ENCODE measurements around the gene MAPK1. TPM values are rescaled to one million over a fixed set of nuclear protein-coding genes. Genes with fewer than 3 reads are reported as not detected.
"Not testable (repeated sequence)": the region's sequence is repeated elsewhere in the genome, so short reads cannot be mapped to it uniquely, and the experiment has no call there.

The MAPK1 gene
- total and polyA plus RNA-seq, 11 donors: 8.0 to 140 (median 105) TPM

GRCh38 chr22:21856197-21856596 is 11.2 kb downstream of the MAPK1 start:
- 64 to 77% (median 65%) methylated on average over 10 of the region's 10 CpGs for WGBS, 4 donors
- H3K9me3 ChIP-seq: no peaks in the 10 kb centered on the region
- no peak for TF ChIP-seq CTCF (IDR thresholded peaks at IDR 0.05)
- no peak for TF ChIP-seq POLR2A (IDR thresholded peaks at IDR 0.05)
- DNase-seq (peak in 1 of 5 donors; percentile 32), ATAC-seq (peak in 3 of 4 donors; percentile 30 to 62 (median 47))
- H3K4me1 ChIP-seq: peaks cover 0 to 95% (median 65%) of the 10 kb centered on the region in 12 donors
- peaks cover 0 to 8% (median 0%) of the 10 kb centered on the region in 9 donors for H3K36me3 ChIP-seq
- no peak overlapping the region for H3K4me3 ChIP-seq
- H3K27ac ChIP-seq: peak overlapping the region in 4 of 12 donors; percentile 12 to 35 (median 20)
- intact Hi-C loops (cut with DNase I): loop anchor here in 1 of 10 donors (10.0 kb wide), 1 partner anchor 51 kb away; no protein-coding TSS in a partner anchor
- H3K27me3 ChIP-seq: no peaks in the 10 kb centered on the region

GRCh38 chr22:21855676-21856075 is 11.8 kb downstream of the MAPK1 start:
- intact Hi-C loops (cut with DNase I): loop anchor here in 1 of 10 donors (10.0 kb wide), 1 partner anchor 51 kb away; no protein-coding TSS in a partner anchor
- WGBS, 4 donors: 57 to 69% (median 62%) methylated on average over 6 of the region's 6 CpGs
- Histone ChIP-seq H3K4me1 (peaks cover 0 to 91% (median 60%) of the 10 kb centered on the region in 12 donors), H3K36me3 (peaks cover 0 to 8% (median 0%) of the 10 kb centered on the region in 9 donors), H3K27me3 (no peaks in the 10 kb centered on the region), H3K4me3 (no peak overlapping the region), H3K9me3 (no peaks in the 10 kb centered on the region), H3K27ac (peak overlapping the region in 4 of 12 donors; percentile 12 to 35 (median 20))
- DNase-seq (no peak), ATAC-seq (no peak)
- no peak for TF ChIP-seq POLR2A (IDR thresholded peaks at IDR 0.05)
- no peak for TF ChIP-seq CTCF (IDR thresholded peaks at IDR 0.05)

- no peaks in the 10 kb centered on the region for H3K9me3 ChIP-seq
- H3K27me3 ChIP-seq: no peaks in the 10 kb centered on the region
- H3K36me3 ChIP-seq: peaks cover 0 to 8% (median 0%) of the 10 kb centered on the region in 9 donors
- TF ChIP-seq CTCF (IDR thresholded peaks at IDR 0.05) (no peak), POLR2A (IDR thresholded peaks at IDR 0.05) (no peak)
- DNase-seq (no peak), ATAC-seq (no peak)
- intact Hi-C loops (cut with DNase I): loop anchor here in 1 of 10 donors (10.0 kb wide), 1 partner anchor 46 kb away; no protein-coding TSS in a partner anchor
- peak overlapping the region in 2 of 12 donors; percentile 55 to 62 for H3K27ac ChIP-seq
- peaks cover 0 to 78% (median 47%) of the 10 kb centered on the region in 12 donors for H3K4me1 ChIP-seq
- H3K4me3 ChIP-seq: no peak overlapping the region
Measured at GRCh38 chr22:21850660-21851059, 16.8 kb downstream of the MAPK1 start.

GRCh38 chr22:21849489-21849888 is 18.0 kb downstream of the MAPK1 start:
- Histone ChIP-seq H3K4me3 (no peak overlapping the region), H3K36me3 (peaks cover 0 to 8% (median 0%) of the 10 kb centered on the region in 9 donors), H3K27ac (peak overlapping the region in 11 of 12 donors; percentile 6 to 86 (median 62)), H3K27me3 (no peaks in the 10 kb centered on the region), H3K4me1 (peaks cover 0 to 78% (median 40%) of the 10 kb centered on the region in 12 donors), H3K9me3 (no peaks in the 10 kb centered on the region)
- DNase-seq (no peak), ATAC-seq (peak; percentile 79 to 91 (median 86))
- TF ChIP-seq POLR2A (IDR thresholded peaks at IDR 0.05): no peak
- TF ChIP-seq CTCF (IDR thresholded peaks at IDR 0.05): no peak
- intact Hi-C loops (cut with DNase I): no loop called here
- 7 to 30% (median 25%) methylated on average over 1 of the region's 1 CpG for WGBS, 4 donors

GRCh38 chr22:21848057-21848456 is 19.4 kb downstream of the MAPK1 start:
- 45 to 68% (median 58%) methylated on average over 5 of the region's 5 CpGs for WGBS, 4 donors
- Histone ChIP-seq H3K4me1 (peaks cover 3 to 77% (median 46%) of the 10 kb centered on the region in 12 donors), H3K27ac (peak overlapping the region in 5 of 12 donors; percentile 29 to 65 (median 60))
- intact Hi-C loops (cut with DNase I); H3K4me3 ChIP-seq; ATAC-seq; H3K27me3 ChIP-seq; H3K9me3 ChIP-seq; H3K36me3 ChIP-seq; DNase-seq: not testable (repeated sequence)

All from heart left ventricle (tissue), 16 donors.